Ishikawa (cell line): ENCODE results near the gene C1orf216.

Source experiments
- CEBPB ChIP-seq: IDR thresholded peaks from 2 replicates; pipeline ENCODE4 v1.6.1; 2012
- CREB1 ChIP-seq: IDR thresholded peaks from 2 replicates; pipeline ENCODE4 v1.6.1; 2012; ENCODE audit warnings: low read depth
- EGR1 ChIP-seq: IDR thresholded peaks from 2 replicates; pipeline ENCODE4 v1.6.1; 2012
- EP300 ChIP-seq: IDR thresholded peaks from 2 replicates; pipeline ENCODE4 v1.6.1; 2012; ENCODE audit warnings: borderline replicate concordance
- MAX ChIP-seq: IDR thresholded peaks from 2 replicates; pipeline ENCODE4 v1.6.1; 2012
- NFIC ChIP-seq: IDR thresholded peaks from 2 replicates; pipeline ENCODE4 v1.6.1; 2012
- RAD21 ChIP-seq: IDR thresholded peaks from 2 replicates; pipeline ENCODE4 v1.6.1; 2012; ENCODE audit warnings: low read depth
- REST ChIP-seq: IDR thresholded peaks from 2 replicates; pipeline ENCODE4 v1.6.1; 2012; ENCODE audit warnings: low read depth, mild to moderate bottlenecking
- TAF1 ChIP-seq: IDR thresholded peaks from 2 replicates; pipeline ENCODE4 v1.6.1; 2012; ENCODE audit warnings: low read depth, mild to moderate bottlenecking
- TCF12 ChIP-seq: IDR thresholded peaks from 2 replicates; pipeline ENCODE4 v1.6.1; 2012; ENCODE audit warnings: low read depth
- TEAD4 ChIP-seq: IDR thresholded peaks from 2 replicates; pipeline ENCODE4 v1.6.1; 2012
- USF1 ChIP-seq: IDR thresholded peaks from 2 replicates; pipeline ENCODE4 v1.6.1; 2012
- YY1 ChIP-seq: IDR thresholded peaks from 2 replicates; pipeline ENCODE4 v1.6.1; 2012; ENCODE audit warnings: low read depth
- ZBTB7A ChIP-seq: IDR thresholded peaks from 2 replicates; pipeline ENCODE4 v1.6.1; 2012; ENCODE audit warnings: low read depth

- TF ChIP-seq EP300 (no peak), MAX (no peak), YY1 (no peak), CEBPB (no peak), EGR1 (no peak), USF1 (no peak), REST (no peak), CREB1 (no peak), TAF1 (no peak), NFIC (no peak), RAD21 (no peak), ZBTB7A (no peak), TCF12 (no peak), TEAD4 (no peak)
Measured at GRCh38 chr1:35764283-35764682, 45.6 kb upstream of the C1orf216 start.
